Measurements from ENCODE around the gene RPS3A.
"Not testable (repeated sequence)": the region's sequence is repeated elsewhere in the genome, so short reads cannot be mapped to it uniquely, and the experiment has no call there.

Gene RPS3A

GRCh38 chr4:151114986-151115385 lies 15.6 kb downstream of the RPS3A start:
- no peak for DNase-seq (ENCODE audit: low read depth)

GRCh38 chr4:151117371-151117962 lies 18.0 kb downstream of the RPS3A start:
- DNase-seq (ENCODE audit: low read depth), result no peak

- no peak for DNase-seq (ENCODE audit: low read depth)
Observed at GRCh38 chr4:151129796-151130195, 30.4 kb downstream of the RPS3A start.

GRCh38 chr4:151133311-151133710 lies 33.9 kb downstream of the RPS3A start:
- DNase-seq (ENCODE audit: low read depth), result no peak

- DNase-seq (ENCODE audit: low read depth), result not testable (repeated sequence)
Observed at GRCh38 chr4:151136048-151136447, 36.6 kb downstream of the RPS3A start.

GRCh38 chr4:151139814-151140213 lies 40.4 kb downstream of the RPS3A start:
- no peak for DNase-seq (ENCODE audit: low read depth)

GRCh38 chr4:151142758-151143157 lies 43.3 kb downstream of the RPS3A start:
- DNase-seq (ENCODE audit: low read depth), result no peak

- no peak for DNase-seq (ENCODE audit: low read depth)
Observed at GRCh38 chr4:151143162-151143561, 43.7 kb downstream of the RPS3A start.

- DNase-seq (ENCODE audit: low read depth), result no peak
Observed at GRCh38 chr4:151143811-151144210, 44.4 kb downstream of the RPS3A start.

GRCh38 chr4:151144329-151145072 lies 45.1 kb downstream of the RPS3A start:
- no peak for DNase-seq (ENCODE audit: low read depth)

GRCh38 chr4:151147000-151147399 lies 47.6 kb downstream of the RPS3A start:
- DNase-seq (ENCODE audit: low read depth), result no peak

- no peak for DNase-seq (ENCODE audit: low read depth)
Observed at GRCh38 chr4:151148261-151148660, 48.8 kb downstream of the RPS3A start.

- no peak for DNase-seq (ENCODE audit: low read depth)
Observed at GRCh38 chr4:151150821-151151580, 51.6 kb downstream of the RPS3A start.

GRCh38 chr4:151152028-151152427 lies 52.6 kb downstream of the RPS3A start:
- no peak for DNase-seq (ENCODE audit: low read depth)

GRCh38 chr4:151153585-151153984 lies 54.2 kb downstream of the RPS3A start:
- no peak for DNase-seq (ENCODE audit: low read depth)
